HepG2 (cell line): Measurements from ENCODE around the gene ZFHX3. TPM values are rescaled to one million over a fixed set of nuclear protein-coding genes. Genes with fewer than 3 reads are reported as not detected.

Experiments used
- ATAC-seq: fragments of 200-7000 bp; cut with Tn5 transposase; 3 replicates; pipeline ENCODE4 v1.9.1; 2020; ENCODE audit warnings: mild to moderate bottlenecking, moderate library complexity
- BruUV-seq: library from RNA; stranded (reverse); fragments of 400-500 nt; replicated peaks from 2 replicates; lab custom pipeline; 2021; lab: Mats Ljungman, UMichigan
- CTCF ChIA-PET: fragments of 300-600 bp; formaldehyde crosslinking; extraction: SDS; loops from one replicate; lab custom pipeline; 2021; ENCODE audit warnings: low total read pairs, inconsistent platforms, low intra/inter-chr PET ratio; lab: Yijun Ruan, JAX
- POLR2A ChIA-PET: fragments of 350-600 bp; sonication (Branson Sonifier 250); formaldehyde crosslinking; loops from one replicate; lab custom pipeline; 2020; ENCODE audit warnings: antibody characterized with exemption, inconsistent platforms; lab: Yijun Ruan, JAX
- DNase-seq: peaks from one replicate; pipeline ENCODE4 v3.0.0-alpha.2; 2015; ENCODE audit warnings: low spot score
- FAIRE-seq: peaks from 3 replicates; lab custom pipeline; 2011; peaks lifted over from hg19 to GRCh38; lab: Jason Lieb, UNC
- H2AFZ ChIP-seq: one replicate; pipeline ENCODE4 v1.6.1; 2011; ENCODE audit warnings: low read length, inconsistent platforms
- H3K27ac ChIP-seq: fragments of 300-600 bp; 3 replicates; pipeline ENCODE4 v1.8.0; 2011; ENCODE audit warnings: mixed run types, mild to moderate bottlenecking, mixed read lengths, low read length, inconsistent platforms; ENCODE audit not compliant: insufficient read depth; ENCODE audit errors: extremely low read length
- H3K27me3 ChIP-seq, 2 experiments: fragments of 200-600 bp in 1 of 2; 2 replicates in 1 of 2; 3 replicates in 1 of 2; pipeline versions ENCODE4 v1.6.0 to v1.8.0; 2011; ENCODE audit warnings: low read length in 2 of 2, mild to moderate bottlenecking in 2 of 2, moderate library complexity in 2 of 2, inconsistent platforms in 1 of 2; ENCODE audit not compliant: insufficient read depth in 2 of 2, control insufficient read depth in 1 of 2
- H3K36me3 ChIP-seq, 2 experiments: fragments of 200-600 bp in 1 of 2; replicated peaks in 1 of 2; 2 replicates in 1 of 2; 3 replicates in 1 of 2; pipeline versions ENCODE4 v1.5.1 to v1.8.0; 2011; ENCODE audit warnings: low read length in 2 of 2, inconsistent platforms in 1 of 2; ENCODE audit not compliant: insufficient read depth in 2 of 2, control insufficient read depth in 1 of 2
- H3K4me1 ChIP-seq: 2 replicates; pipeline ENCODE4 v1.5.1; 2012; ENCODE audit warnings: low read length, inconsistent platforms; ENCODE audit not compliant: insufficient read depth
- H3K4me2 ChIP-seq: 2 replicates; pipeline ENCODE4 v1.6.0; 2011; ENCODE audit warnings: low read depth, low read length, inconsistent platforms
- H3K4me3 ChIP-seq, 3 experiments: fragments of 200-600 bp in 1 of 3; sonication (generic), shearing (Covaris generic) in 1 of 3; replicated peaks in 1 of 3; 2 replicates each; pipeline ENCODE4 v1.5.1; 2011 to 2016; ENCODE audit warnings: low read length in 3 of 3, inconsistent platforms in 2 of 3, low read depth in 2 of 3, mild to moderate bottlenecking in 2 of 3, control low read depth in 1 of 3, mixed read lengths in 1 of 3; ENCODE audit not compliant: insufficient read depth in 1 of 3
- H3K79me2 ChIP-seq: one replicate; pipeline ENCODE4 v1.6.1; 2011; ENCODE audit warnings: low read length, inconsistent platforms; ENCODE audit not compliant: insufficient read depth
- H3K9ac ChIP-seq: 2 replicates; pipeline ENCODE4 v1.6.0; 2011; ENCODE audit warnings: mild to moderate bottlenecking, low read depth, low read length, inconsistent platforms; ENCODE audit not compliant: insufficient read depth
- H3K9me3 ChIP-seq: 2 replicates; pipeline ENCODE4 v1.5.1; 2012; ENCODE audit warnings: mild to moderate bottlenecking, low read length
- H4K20me1 ChIP-seq: 2 replicates; pipeline ENCODE4 v1.6.0; 2011; ENCODE audit warnings: inconsistent platforms, mild to moderate bottlenecking, low read length, moderate library complexity; ENCODE audit not compliant: insufficient read depth
- BRD4 ChIP-seq: sonication (generic); formaldehyde crosslinking; IDR thresholded peaks from 2 replicates; pipeline ENCODE4 v1.4.0; 2020; ENCODE audit warnings: missing genetic modification reagents
- RBFOX2 ChIP-seq: fragments of 200-400 bp; formaldehyde crosslinking; IDR thresholded peaks from 2 replicates; pipeline ENCODE4 v1.6.1; 2017; ENCODE audit warnings: low read depth, mild to moderate bottlenecking, low read length
- SIX1 ChIP-seq: sonication (generic); formaldehyde crosslinking; IDR thresholded peaks from 2 replicates; pipeline ENCODE4 v1.4.0; 2020; ENCODE audit warnings: missing genetic modification reagents, borderline replicate concordance
- TBX2 ChIP-seq: sonication (generic); formaldehyde crosslinking; IDR thresholded peaks from 2 replicates; pipeline ENCODE4 v1.5.0; 2020; ENCODE audit warnings: missing genetic modification reagents, mild to moderate bottlenecking, borderline replicate concordance
- TEAD3 ChIP-seq: optimal IDR thresholded peaks from 2 replicates; pipeline ENCODE3; 2016; ENCODE audit warnings: borderline replicate concordance
- ZFX ChIP-seq: sonication (generic); formaldehyde crosslinking; IDR thresholded peaks from 2 replicates; pipeline ENCODE4 v1.4.0; 2020; ENCODE audit warnings: mild to moderate bottlenecking, low read depth, missing genetic modification reagents, moderate library complexity
- ZNF3 ChIP-seq: IDR thresholded peaks from 2 replicates; pipeline ENCODE4 v1.7.0; 2017; ENCODE audit warnings: inconsistent platforms
- ZNF605 ChIP-seq: sonication (generic); formaldehyde crosslinking; IDR thresholded peaks from 2 replicates; pipeline ENCODE4 v1.8.0; 2022; ENCODE audit warnings: mild to moderate bottlenecking, missing genetic modification reagents
- WGBS: methylation state at CpG from one replicate; pipeline ENCODE4 v1.1.6; 2017; ENCODE audit warnings: low lambda C conversion rate; 5-methylcytosine and 5-hydroxymethylcytosine counted together
- in situ Hi-C: cut with HindIII; loops from 2 replicates; pipeline ENCODE4 v1.10.0; 2017; ENCODE audit warnings: low pct_unique_long_range_greater_than_20kb; ENCODE audit not compliant: extremely low pct_ligation_motif_present
- intact Hi-C: fragments of 100-400 bp; cut with micrococcal nuclease; formaldehyde crosslinking; loops from one replicate; pipeline ENCODE4 v1.10.0; 2022; ENCODE audit not compliant: unreplicated experiment
- polyA plus RNA-seq, 8 experiments: library from polyadenylated mRNA; depleted of rRNA in 3 of 8; stranded (reverse) in 7 of 8; unstranded in 1 of 8; fragments of >200 nt; fragmentation: Illumina TruSeq in 4 of 8; extraction: Trizol in 4 of 8; gene quantifications; 2 replicates each; pipeline versions ENCODE4 v1.2.1 to v1.2.3, GENCODE V29; 2011 to 2016; ENCODE audit warnings: low read depth in 4 of 8, missing spikeins in 1 of 8, mixed read lengths in 1 of 8; ENCODE audit not compliant: insufficient read depth in 1 of 8
- total RNA-seq, 5 experiments: library from RNA; depleted of rRNA; stranded (reverse); fragments of >200 nt; fragmentation: Illumina TruSeq; extraction: Trizol; gene quantifications; 2 replicates each; pipeline ENCODE4 v1.2.3, GENCODE V29; 2016; ENCODE audit warnings: low read depth in 1 of 5

Gene ZFHX3
- total and polyA plus RNA-seq, 2 of the 13 experiments (the other 11 are each of a cell fraction or from before 2014, with no cell fraction given) = 5.0 to 6.0 TPM

DNA sequence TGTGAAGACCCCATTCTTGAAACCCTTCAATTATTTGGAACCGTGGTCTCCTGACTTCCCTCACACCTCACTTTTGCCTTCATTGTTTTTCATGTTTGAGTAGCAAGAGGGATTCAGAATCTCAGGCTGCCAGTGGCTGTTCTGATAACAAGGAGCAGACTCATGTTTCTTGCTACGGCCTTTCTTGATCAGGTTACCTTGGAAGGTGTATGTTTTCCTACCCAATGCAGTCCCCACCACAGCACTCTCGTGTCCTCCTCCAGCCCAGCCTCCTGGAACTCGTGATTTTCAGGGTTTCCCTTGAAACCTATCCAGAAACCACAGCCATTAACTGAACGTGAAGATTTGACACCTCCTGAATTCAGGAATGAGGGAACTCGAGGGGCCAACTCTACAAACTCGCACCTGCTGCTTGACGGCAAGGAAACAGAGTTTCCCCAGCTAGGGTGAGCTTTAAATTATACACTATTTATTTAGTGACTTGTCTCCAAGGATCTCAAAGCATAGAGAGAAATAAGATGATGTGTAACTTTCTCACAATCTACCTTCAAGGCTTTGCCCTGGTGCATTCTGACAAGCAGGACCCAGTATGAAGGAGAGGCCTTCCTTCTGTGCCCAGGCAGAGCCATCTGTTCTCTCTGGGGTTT is 1.6 kb downstream of the ZFHX3 start:
- no peak for FAIRE-seq
- WGBS = 61% methylated on average over 8 of the region's 8 CpGs
- H3K27me3 ChIP-seq = no peaks in the 10 kb centered on the region; a peak in 2 of 5 replicates
- peak overlapping the region; percentile 69 to 93 (median 89) for H3K4me3 ChIP-seq
- peaks cover 87% of the 10 kb centered on the region for H3K4me1 ChIP-seq
- no peak overlapping the region for H2AFZ ChIP-seq
- H3K36me3 ChIP-seq = no peaks in the 10 kb centered on the region; a peak in 1 of 5 replicates
- H3K4me2 ChIP-seq = peak overlapping the region; percentile 97
- CTCF ChIA-PET = no interaction called here
- peaks cover 7% of the 10 kb centered on the region for H4K20me1 ChIP-seq
- H3K27ac ChIP-seq = peak overlapping the region; percentile 89
- no TSS peak for BruUV-seq
- no peaks in the 10 kb centered on the region for H3K9me3 ChIP-seq
- TF ChIP-seq RBFOX2 = 0 out of 2 replicates have a peak, but pooled peaks have one; percentile 13
- peak; percentile 8 for TF ChIP-seq TEAD3 (CRISPR knock-in tag)
- TF ChIP-seq SIX1 = no peak
- TF ChIP-seq, all 625 proteins: peak for 2
- Histone ChIP-seq H3K9ac (peak overlapping the region; percentile 92), H3K79me2 (peaks cover 94% of the 10 kb centered on the region)
- in situ Hi-C loops (loop anchor here (5.0 kb wide), 1 partner anchor 99 kb away; no protein-coding TSS in a partner anchor), intact Hi-C loops (loop anchor here (5.0 to 10.0 kb wide), 3 partner anchors 44 to 212 kb away; no protein-coding TSS in a partner anchor)
- no peak for ATAC-seq
- no peak for DNase-seq
- POLR2A ChIA-PET = interaction anchor here (1.3 to 5.4 kb wide), 5 partner anchors 8 to 169 kb away, joined by 3 to 49 read pairs (median 8); no protein-coding TSS in a partner anchor

DNA sequence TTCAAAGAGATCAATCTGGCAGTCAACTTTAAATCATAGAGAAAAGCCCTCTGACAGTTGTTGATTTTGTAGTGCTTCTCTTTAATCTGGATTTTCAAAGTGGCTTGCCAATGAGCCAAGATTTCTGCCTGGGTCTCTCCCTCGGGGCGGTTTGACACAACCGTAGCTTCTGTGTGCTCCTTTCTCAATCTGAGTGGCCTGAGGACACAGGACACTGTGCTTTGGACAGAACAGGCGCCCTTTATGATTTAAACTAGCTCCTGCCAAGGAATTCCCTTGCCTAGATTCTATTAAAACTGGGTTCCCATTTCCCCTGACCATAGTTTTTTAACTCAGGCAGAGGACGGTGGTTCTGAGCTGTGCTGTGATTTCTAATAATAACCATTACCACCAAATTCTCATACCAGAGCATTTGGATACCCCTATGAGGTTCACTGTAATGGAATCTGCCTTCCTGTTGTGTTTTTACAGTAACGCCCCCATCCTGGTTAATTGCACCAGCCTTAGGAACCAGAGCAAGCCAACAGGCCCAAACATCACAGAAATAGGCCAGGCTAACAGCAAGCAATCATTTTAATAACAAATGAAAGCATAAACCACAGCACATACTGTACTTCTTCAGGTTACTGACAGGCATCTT is 4.0 kb downstream of the ZFHX3 start:
- Histone ChIP-seq H3K4me2 (peak overlapping the region; percentile 55), H3K27ac (peak overlapping the region; percentile 36), H3K36me3 (no peaks in the 10 kb centered on the region; a peak in 1 of 5 replicates), H3K9me3 (no peaks in the 10 kb centered on the region), H4K20me1 (peaks cover 13% of the 10 kb centered on the region), H3K79me2 (peaks cover 94% of the 10 kb centered on the region), H3K9ac (0 out of 2 replicates have a peak overlapping the region, but pooled peaks have one; percentile 1), H3K4me1 (peaks cover 87% of the 10 kb centered on the region), H3K4me3 (no peak overlapping the region), H2AFZ (no peak overlapping the region), H3K27me3 (no peaks in the 10 kb centered on the region; a peak in 1 of 5 replicates)
- in situ Hi-C loops (no loop called here), intact Hi-C loops (loop anchor here (10.0 kb wide), 1 partner anchor 209 kb away; no protein-coding TSS in a partner anchor)
- DNase-seq (no peak), FAIRE-seq (no peak), ATAC-seq (no peak)
- no TSS peak for BruUV-seq
- TF ChIP-seq ZNF3 (CRISPR knock-in tag) (no peak), ZFX (peak; percentile 6; the same call in 1 of the 2 replicates), ZNF605 (0 out of 2 replicates have a peak, but pooled peaks have one; percentile 28), TBX2 (CRISPR knock-in tag) (0 out of 2 replicates have a peak, but pooled peaks have one; percentile 28), BRD4 (no peak)
- ChIA-PET CTCF (no interaction called here), POLR2A (interaction anchor here (0.9 to 1.5 kb wide), 4 partner anchors 9 to 167 kb away, joined by 3 read pairs; no protein-coding TSS in a partner anchor)
- 73% methylated on average over 6 of the region's 6 CpGs for WGBS
